ENCODE measurements around the gene QSOX2.

The QSOX2 gene

GRCh38 chr9:136187683-136188586, 57.7 kb downstream of the QSOX2 start:
- no peak overlapping the region for H3K4me3 ChIP-seq (replicated peaks; ENCODE audit: low read depth, low read length)
- TF ChIP-seq CTCF (IDR thresholded peaks at IDR 0.05; ENCODE audit: low read depth, low read length, missing control alignments): no peak
- no peak for DNase-seq (ENCODE audit: extremely low read depth, low read depth)

- TF ChIP-seq CTCF (IDR thresholded peaks at IDR 0.05; ENCODE audit: low read depth, low read length, missing control alignments): no peak
- H3K4me3 ChIP-seq (replicated peaks; ENCODE audit: low read depth, low read length): no peak overlapping the region
- DNase-seq (ENCODE audit: extremely low read depth, low read depth): no peak
Measured at GRCh38 chr9:136187197-136187596, 58.4 kb downstream of the QSOX2 start.

- H3K4me3 ChIP-seq (replicated peaks; ENCODE audit: low read depth, low read length): no peak overlapping the region
- no peak for TF ChIP-seq CTCF (IDR thresholded peaks at IDR 0.05; ENCODE audit: low read depth, low read length, missing control alignments)
- no peak for DNase-seq (ENCODE audit: extremely low read depth, low read depth)
Measured at GRCh38 chr9:136186386-136186785, 59.2 kb downstream of the QSOX2 start.

- H3K4me3 ChIP-seq (replicated peaks; ENCODE audit: low read depth, low read length): no peak overlapping the region
- no peak for DNase-seq (ENCODE audit: extremely low read depth, low read depth)
- TF ChIP-seq CTCF (IDR thresholded peaks at IDR 0.05; ENCODE audit: low read depth, low read length, missing control alignments): no peak
Measured at GRCh38 chr9:136185596-136186366, 59.8 kb downstream of the QSOX2 start.

- TF ChIP-seq CTCF (IDR thresholded peaks at IDR 0.05; ENCODE audit: low read depth, low read length, missing control alignments): no peak
- DNase-seq (ENCODE audit: extremely low read depth, low read depth): no peak
- no peak overlapping the region for H3K4me3 ChIP-seq (replicated peaks; ENCODE audit: low read depth, low read length)
Measured at GRCh38 chr9:136185066-136185465, 60.5 kb downstream of the QSOX2 start.

- H3K4me3 ChIP-seq (replicated peaks; ENCODE audit: low read depth, low read length): no peak overlapping the region
- no peak for TF ChIP-seq CTCF (IDR thresholded peaks at IDR 0.05; ENCODE audit: low read depth, low read length, missing control alignments)
- DNase-seq (ENCODE audit: extremely low read depth, low read depth): no peak
Measured at GRCh38 chr9:136182850-136183422, 62.7 kb downstream of the QSOX2 start.

Data from HFF-Myc (cell line).